Measurements from ENCODE around the gene ATG4A.

ATG4A gene

GRCh38 chrX:108122748-108123147 lies 31.2 kb downstream of the ATG4A start:
- DNase-seq (ENCODE audit: extremely low read depth in 1 of 2, low read depth in 1 of 2) = no peak

DNA sequence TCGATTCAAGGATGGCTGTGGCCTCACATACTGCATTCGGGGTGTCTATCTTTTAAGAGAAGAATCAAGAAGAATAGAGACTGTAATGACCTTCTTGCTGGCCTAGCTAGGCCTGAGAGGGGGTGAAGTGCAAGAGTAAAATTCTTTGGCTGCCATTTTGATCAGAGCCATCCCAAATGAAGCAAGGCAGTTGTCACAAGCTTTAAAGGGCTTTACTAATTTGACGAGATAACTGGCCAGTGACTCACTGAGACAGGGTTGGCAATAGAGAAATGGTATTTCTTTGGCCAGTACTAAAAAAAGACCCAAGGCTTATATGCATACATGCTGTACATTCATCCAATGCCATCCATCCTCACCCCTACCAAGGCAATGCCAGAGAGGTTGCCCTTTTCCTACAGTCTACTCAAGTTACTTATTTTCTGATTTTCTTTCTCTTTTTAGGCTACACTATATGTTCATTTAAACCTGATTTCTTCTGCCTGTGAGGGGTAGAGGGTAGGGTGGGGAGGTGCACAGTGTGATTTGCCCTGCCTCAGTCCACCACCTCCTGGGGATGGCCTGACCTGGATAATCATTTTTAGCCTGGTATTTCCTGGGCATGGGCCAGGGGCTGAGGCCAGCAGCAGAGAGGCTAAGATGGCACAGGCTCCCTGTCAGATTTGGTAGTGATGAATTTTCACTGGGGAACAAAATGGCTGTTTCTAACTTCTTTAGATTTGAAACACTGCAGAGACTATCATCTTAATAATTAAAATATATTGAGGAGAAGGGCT lies 32.2 kb downstream of the ATG4A start:
- no peak for DNase-seq (ENCODE audit: extremely low read depth in 1 of 2, low read depth in 1 of 2)

DNA sequence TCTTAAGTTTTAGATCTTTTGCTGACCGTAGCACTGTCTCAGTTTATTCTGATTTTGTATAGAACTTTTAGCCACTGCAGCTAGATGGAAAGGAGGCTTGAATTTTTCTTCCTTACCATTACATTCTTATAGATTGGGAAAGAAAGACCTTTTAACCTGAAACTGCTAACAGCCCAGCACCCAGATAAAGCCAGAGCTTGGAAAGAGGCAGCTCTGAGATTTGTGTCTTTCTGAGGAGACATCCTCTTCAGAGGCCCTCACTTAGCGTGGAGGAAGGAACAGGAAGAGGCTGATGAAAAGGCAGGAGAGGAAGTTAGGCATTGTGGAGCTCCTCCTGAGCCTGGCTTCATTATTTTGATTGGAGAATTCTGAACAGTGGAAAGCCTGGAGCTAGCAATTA lies 35.1 kb downstream of the ATG4A start:
- DNase-seq (ENCODE audit: extremely low read depth in 1 of 2, low read depth in 1 of 2) = no peak

GRCh38 chrX:108127152-108127551 lies 35.6 kb downstream of the ATG4A start:
- DNase-seq (ENCODE audit: extremely low read depth in 1 of 2, low read depth in 1 of 2) = no peak

DNA sequence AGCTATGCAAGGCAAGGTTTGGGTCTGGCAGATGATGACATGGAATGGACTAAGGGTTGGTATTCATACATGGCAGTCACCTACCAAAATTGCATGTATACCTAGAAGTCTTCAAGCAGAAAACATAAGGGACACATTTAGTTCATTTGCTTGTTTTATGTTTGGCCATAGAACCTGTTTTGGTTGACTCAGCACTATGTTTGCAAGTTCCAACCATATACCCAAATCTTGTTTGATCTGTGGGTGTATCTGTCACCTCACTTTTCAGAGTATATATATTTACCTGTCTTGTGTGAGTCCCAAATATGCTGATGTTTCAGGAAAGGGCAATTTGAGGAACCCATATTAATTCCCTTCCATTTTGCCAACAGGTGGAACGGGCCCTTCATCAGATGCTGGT lies 39.3 kb downstream of the ATG4A start:
- DNase-seq (ENCODE audit: extremely low read depth in 1 of 2, low read depth in 1 of 2) = no peak

DNA sequence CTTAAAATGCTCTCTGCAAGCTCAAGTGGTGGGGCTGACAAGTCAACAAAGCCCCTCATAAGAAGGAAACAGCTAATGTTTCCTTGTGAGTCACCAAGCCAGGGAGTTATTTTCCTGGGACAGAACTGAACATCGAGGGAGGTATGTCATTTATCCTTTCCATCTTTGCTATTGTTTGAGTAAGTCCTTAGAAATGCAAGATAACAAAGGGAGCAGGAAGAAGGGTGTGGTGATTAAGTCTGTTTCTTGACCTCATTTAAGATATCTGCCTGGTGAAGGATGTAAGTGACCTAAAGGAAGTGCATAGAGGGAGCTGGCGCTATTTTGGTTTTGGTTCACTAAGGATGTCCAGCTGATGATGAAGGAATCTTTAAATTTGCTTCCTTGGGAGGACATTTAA lies 39.9 kb downstream of the ATG4A start:
- DNase-seq (ENCODE audit: extremely low read depth in 1 of 2, low read depth in 1 of 2) = no peak

- no peak for DNase-seq (ENCODE audit: extremely low read depth in 1 of 2, low read depth in 1 of 2)
These were observed 40.5 kb downstream of the ATG4A start for GRCh38 chrX:108132034-108132433.

DNA sequence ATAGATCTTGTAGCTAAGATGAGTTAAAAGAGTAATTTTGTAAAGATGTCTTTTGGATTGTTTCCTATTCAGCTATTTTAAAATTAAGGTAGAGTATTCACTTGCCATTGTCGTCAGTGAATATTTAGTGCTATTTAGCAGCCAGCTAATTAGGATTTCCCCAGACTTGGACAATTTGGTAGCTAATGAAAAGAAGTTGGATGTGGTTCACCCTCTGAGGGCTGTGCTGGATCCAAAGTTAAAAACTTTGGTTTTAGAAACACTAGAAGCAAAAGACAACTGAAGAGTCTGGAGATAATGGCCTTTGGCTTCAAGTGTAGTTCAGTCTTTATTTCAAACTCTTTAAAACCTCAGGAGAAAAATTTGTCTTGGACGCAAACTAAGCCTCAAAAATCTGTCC lies 41.3 kb downstream of the ATG4A start:
- no peak for DNase-seq (ENCODE audit: extremely low read depth in 1 of 2, low read depth in 1 of 2)

DNA sequence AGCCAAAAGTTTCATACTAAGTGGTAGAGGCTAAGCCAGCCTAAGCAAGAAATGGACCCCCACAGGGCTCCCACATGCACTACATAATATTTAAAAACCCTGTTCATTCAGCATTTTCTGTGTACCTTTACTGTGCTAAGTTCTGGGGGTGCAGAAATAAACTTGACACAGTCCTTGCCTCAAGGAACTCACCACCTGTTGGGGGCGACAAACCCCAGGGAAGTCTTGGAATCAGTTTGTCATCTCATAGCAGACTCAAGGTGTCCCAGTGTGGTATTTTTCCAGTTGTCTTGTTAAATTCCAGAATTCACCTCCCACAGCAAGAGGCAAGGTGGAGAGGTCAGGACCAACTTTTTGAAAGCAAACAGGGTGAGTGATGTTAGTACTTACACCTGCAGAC lies 43.1 kb downstream of the ATG4A start:
- DNase-seq (ENCODE audit: extremely low read depth in 1 of 2, low read depth in 1 of 2) = no peak

DNA sequence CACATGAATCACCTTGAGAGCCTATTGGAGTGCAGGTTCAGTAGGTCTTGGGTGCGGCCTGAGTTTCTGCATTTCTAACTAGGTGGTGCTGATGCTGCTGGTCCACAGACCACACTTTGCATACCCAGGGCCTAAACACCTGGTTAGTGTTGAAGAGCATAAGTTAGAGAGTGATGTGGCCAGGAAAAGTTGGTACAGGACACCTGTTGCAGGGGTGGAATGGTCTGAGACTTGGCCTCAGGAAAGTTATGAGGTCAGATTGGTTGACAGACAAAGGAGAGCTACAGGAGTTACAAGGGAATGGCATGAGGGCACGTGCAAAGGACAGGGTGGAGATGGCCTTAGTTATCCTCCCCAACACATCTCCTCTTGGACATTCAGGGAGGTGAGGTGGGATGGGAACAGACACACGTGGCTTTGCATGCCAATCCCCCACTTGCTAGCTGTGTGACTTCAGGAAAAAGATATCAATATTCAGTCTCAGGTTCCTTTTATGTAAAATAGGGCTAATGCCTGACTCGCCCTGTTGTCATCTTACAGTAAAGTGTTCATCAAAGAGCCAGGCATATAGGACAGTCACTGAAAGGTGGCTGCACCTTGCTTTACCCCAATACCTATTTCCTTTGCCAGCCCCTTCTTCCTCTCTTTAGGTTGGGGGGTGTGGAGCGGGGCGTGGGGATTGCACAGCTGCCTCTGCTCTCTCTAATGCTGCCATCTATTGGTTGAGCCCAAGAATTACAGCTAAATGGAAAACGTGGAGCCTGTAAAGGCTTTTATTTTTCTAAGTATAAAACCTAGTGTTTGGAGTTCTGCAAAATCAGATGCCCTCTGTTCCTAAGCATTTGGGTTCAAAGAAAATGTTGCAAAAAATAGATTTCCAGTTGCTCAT lies 47.5 kb downstream of the ATG4A start:
- DNase-seq (ENCODE audit: extremely low read depth in 1 of 2, low read depth in 1 of 2) = no peak

GRCh38 chrX:108148524-108148923 lies 56.9 kb downstream of the ATG4A start:
- DNase-seq (ENCODE audit: extremely low read depth in 1 of 2, low read depth in 1 of 2) = no peak

- no peak for DNase-seq (ENCODE audit: extremely low read depth in 1 of 2, low read depth in 1 of 2)
These were observed 64.5 kb downstream of the ATG4A start for GRCh38 chrX:108156082-108156481.

GRCh38 chrX:108156934-108157466 lies 65.4 kb downstream of the ATG4A start:
- DNase-seq (ENCODE audit: extremely low read depth in 1 of 2, low read depth in 1 of 2) = no peak

GRCh38 chrX:108157628-108158027 lies 66.0 kb downstream of the ATG4A start:
- no peak for DNase-seq (ENCODE audit: extremely low read depth in 1 of 2, low read depth in 1 of 2)

DNA sequence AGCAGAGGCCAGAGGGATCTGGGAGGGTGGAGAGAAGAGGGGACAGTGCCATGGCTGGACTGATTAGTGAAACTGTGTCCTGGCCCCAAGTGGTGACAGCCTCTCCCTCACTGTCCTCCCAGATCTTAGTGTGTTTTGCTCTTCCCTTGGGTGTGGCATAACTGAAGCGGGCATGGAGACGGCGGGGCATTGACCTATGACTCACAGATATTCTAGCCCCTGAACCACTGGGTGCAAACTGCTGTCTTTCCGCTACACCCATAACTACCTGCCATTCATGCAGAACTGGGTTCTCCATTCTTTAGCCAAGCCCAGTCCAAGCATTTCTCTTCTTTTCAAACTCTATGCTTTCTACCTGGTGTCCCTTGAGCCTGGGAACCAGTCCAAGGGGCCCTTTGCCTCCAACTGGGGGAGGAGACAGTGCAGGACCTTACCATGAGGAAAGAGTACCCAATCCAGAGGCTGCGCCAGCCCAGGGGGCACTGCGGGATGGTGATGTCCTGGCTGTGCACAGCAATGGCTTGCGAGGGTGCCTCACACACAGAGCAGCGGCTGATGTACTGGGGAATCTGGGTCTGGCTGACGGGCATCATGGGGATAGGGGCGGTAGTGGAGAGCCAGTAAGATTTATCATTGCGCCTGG lies 67.6 kb downstream of the ATG4A start:
- no peak for DNase-seq (ENCODE audit: extremely low read depth in 1 of 2, low read depth in 1 of 2)

DNA sequence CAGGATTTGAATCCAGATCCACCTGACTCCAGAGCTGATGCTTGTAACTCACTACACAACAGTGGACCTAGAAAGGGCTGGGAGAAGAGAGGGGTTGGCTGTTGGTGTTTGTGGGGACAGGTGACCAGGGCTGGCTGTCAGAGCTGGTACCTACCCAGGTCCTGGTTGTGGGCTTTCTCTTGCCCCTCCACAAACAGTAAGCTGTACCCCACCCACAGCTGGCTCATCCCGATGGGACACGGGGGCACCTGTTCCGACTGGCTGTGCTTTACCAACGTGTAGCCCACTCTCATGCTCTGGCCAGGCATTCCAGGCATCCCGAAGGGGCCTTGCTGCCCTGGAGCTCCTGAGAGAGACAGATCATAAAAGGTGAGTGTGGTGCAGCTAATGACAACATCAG lies 68.7 kb downstream of the ATG4A start:
- DNase-seq (ENCODE audit: extremely low read depth in 1 of 2, low read depth in 1 of 2) = no peak

DNA sequence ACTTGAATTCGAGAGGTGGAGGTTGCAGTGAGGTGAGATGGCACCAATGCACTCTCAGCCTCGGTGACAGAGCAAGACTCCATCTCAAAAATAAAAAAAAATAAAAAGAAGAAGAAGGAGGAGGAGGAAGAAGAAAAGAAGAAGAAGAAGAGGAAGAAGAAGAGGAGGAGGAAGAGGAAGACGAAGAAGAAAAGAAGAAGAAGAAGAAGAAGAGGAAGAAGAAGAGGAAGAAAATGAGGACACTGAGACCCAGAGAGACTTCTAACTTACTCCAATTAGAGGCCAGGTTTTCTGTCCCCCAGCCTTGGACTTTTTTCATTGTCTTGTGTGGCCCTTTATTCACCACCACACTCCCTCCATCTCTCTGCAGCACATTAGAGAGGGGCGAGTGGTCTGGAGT lies 70.7 kb downstream of the ATG4A start:
- DNase-seq (ENCODE audit: extremely low read depth in 1 of 2, low read depth in 1 of 2) = no peak

DNA sequence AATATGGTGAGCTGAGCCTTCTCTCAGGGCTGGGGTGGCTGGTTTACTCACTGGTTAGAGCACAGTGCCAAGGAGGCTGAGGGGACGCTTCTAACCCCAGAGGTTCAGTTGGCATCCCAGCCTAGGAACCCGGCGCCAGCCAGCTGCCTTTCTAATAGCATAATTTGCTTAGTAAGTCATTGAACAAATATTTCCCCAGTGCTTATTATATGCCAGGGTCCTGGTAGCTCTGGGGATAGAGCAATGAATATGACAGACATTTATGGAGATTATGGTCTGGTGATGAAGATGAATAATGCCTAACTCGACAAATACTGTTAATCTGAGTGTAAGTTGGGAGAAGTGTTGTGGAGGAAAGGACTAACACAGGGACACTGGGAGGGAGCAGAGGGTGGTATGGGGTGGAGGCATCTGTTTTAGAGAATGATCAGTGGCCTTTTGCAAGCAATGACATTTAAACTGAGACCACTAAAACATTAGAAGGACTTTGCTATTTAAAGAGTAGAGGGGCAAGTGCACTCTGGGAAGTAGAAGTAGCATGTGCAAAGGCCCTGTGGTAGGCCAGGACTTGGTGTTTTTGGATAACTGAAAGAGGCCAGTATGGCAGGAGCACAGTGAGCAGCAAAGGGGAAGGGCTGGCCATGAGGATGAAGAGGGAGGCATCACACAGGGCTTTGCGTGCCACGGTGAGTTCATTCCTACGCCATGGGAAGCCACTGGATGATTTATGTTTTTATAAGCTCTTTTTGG lies 71.9 kb downstream of the ATG4A start:
- DNase-seq (ENCODE audit: extremely low read depth in 1 of 2, low read depth in 1 of 2) = no peak

- no peak for DNase-seq (ENCODE audit: extremely low read depth in 1 of 2, low read depth in 1 of 2)
These were observed 74.0 kb downstream of the ATG4A start for GRCh38 chrX:108165383-108166111.

Measured in stimulated activated CD8-positive, alpha-beta memory T cell treated with anti-CD3 and anti-CD28 coated beads, Interleukin-7, amount 100 ng/mL, for 48 hours (primary cell).